Limb (tissue), 2 donors: ENCODE data around the gene FLOT2.

Experiments used
- DNase-seq, 2 donors: peaks; one replicate each; pipeline ENCODE4 v3.0.0-alpha.2; 2016; ENCODE audit errors: extremely low spot score in 2 of 2

Gene FLOT2

GRCh38 chr17:28875848-28876550 is 21.5 kb downstream of the FLOT2 start:
- no peak for DNase-seq

- no peak for DNase-seq
Measured at GRCh38 chr17:28874750-28875149, 22.8 kb downstream of the FLOT2 start.

- DNase-seq = no peak
Measured at GRCh38 chr17:28873839-28874238, 23.7 kb downstream of the FLOT2 start.

- DNase-seq = no peak
Measured at GRCh38 chr17:28871056-28871579, 26.4 kb downstream of the FLOT2 start.

GRCh38 chr17:28867276-28867675 is 30.3 kb downstream of the FLOT2 start:
- no peak for DNase-seq

- no peak for DNase-seq
Measured at GRCh38 chr17:28865946-28866752, 31.4 kb downstream of the FLOT2 start.

- DNase-seq = no peak
Measured at GRCh38 chr17:28864991-28865849, 32.3 kb downstream of the FLOT2 start.

GRCh38 chr17:28863953-28864352 is 33.6 kb downstream of the FLOT2 start:
- DNase-seq = no peak

GRCh38 chr17:28862561-28862960 is 35.0 kb downstream of the FLOT2 start:
- no peak for DNase-seq

- no peak for DNase-seq
Measured at GRCh38 chr17:28861393-28862203, 35.9 kb downstream of the FLOT2 start.

GRCh38 chr17:28860363-28860808 is 37.1 kb downstream of the FLOT2 start:
- DNase-seq = no peak

- no peak for DNase-seq
Measured at GRCh38 chr17:28858801-28859355, 38.7 kb downstream of the FLOT2 start.

GRCh38 chr17:28857905-28858800 is 39.4 kb downstream of the FLOT2 start:
- no peak for DNase-seq

- DNase-seq = no peak
Measured at GRCh38 chr17:28856028-28856574, 41.4 kb downstream of the FLOT2 start.

GRCh38 chr17:28855336-28855679 is 42.2 kb downstream of the FLOT2 start:
- DNase-seq = no peak

GRCh38 chr17:28854457-28855335 is 42.8 kb downstream of the FLOT2 start, which contains the start of gene ERAL1:
Gene ERAL1 (plus strand): TSS chr17:28855016. CDS start chr17:28855035, 19 bp downstream.
- peak; percentile 89 to 93 for DNase-seq

- no peak for DNase-seq
Measured at GRCh38 chr17:28853295-28853694, 44.2 kb downstream of the FLOT2 start.

- no peak for DNase-seq
Measured at GRCh38 chr17:28849281-28849680, 48.3 kb downstream of the FLOT2 start.
